Small intestine (tissue), 7 donors: ENCODE measurements around the gene NRP2. TPM values are rescaled to one million over a fixed set of nuclear protein-coding genes. Genes with fewer than 3 reads are reported as not detected.
A peak's percentile ranks its signal among the peaks of the same experiment; 100 is the strongest.

Experiments
- DNase-seq, 2 donors: peaks; one replicate each; pipeline versions ENCODE4 v3.0.0 to v3.0.0-alpha.2; 2013
- FAIRE-seq: peaks from 2 replicates; lab custom pipeline; 2012; peaks lifted over from hg19 to GRCh38; lab: Jason Lieb, UNC
- H3K27ac ChIP-seq, 3 donors: one replicate each; pipeline ENCODE4 v1.5.1; 2013; ENCODE audit warnings: low read length in 2 of 3, mild to moderate bottlenecking in 2 of 3, control low read depth in 1 of 3, inconsistent platforms in 1 of 3, low read depth in 1 of 3, moderate library complexity in 1 of 3
- H3K27me3 ChIP-seq, 3 donors: one replicate each; pipeline ENCODE4 v1.6.1; 2013; ENCODE audit warnings: low read length in 3 of 3, inconsistent platforms in 1 of 3; ENCODE audit not compliant: control insufficient read depth in 3 of 3, insufficient read depth in 3 of 3
- H3K36me3 ChIP-seq, 3 donors: one replicate each; pipeline ENCODE4 v1.6.1; 2013; ENCODE audit warnings: low read length in 3 of 3, inconsistent platforms in 1 of 3, low read depth in 1 of 3, mild to moderate bottlenecking in 1 of 3, moderate library complexity in 1 of 3; ENCODE audit not compliant: control insufficient read depth in 3 of 3, insufficient read depth in 2 of 3
- H3K4me1 ChIP-seq, 3 donors: one replicate each; pipeline ENCODE4 v1.6.1; 2013; ENCODE audit warnings: low read length in 2 of 3, inconsistent platforms in 1 of 3, low read depth in 1 of 3, mild to moderate bottlenecking in 1 of 3, moderate library complexity in 1 of 3; ENCODE audit not compliant: control insufficient read depth in 3 of 3, insufficient read depth in 2 of 3
- H3K4me3 ChIP-seq, 3 donors: one replicate each; pipeline ENCODE4 v1.5.1; 2013; ENCODE audit warnings: low read length in 3 of 3, control low read depth in 1 of 3, inconsistent platforms in 1 of 3, low read depth in 1 of 3, mild to moderate bottlenecking in 1 of 3, moderate library complexity in 1 of 3
- H3K9me3 ChIP-seq, 2 donors: one replicate each; pipeline ENCODE4 v1.6.1; 2013; ENCODE audit warnings: low read depth in 1 of 2, low read length in 1 of 2; ENCODE audit not compliant: control insufficient read depth in 2 of 2, insufficient read depth in 1 of 2
- WGBS, 3 donors: extraction: QIAGEN DNeasy Blood & Tissue Kit; methylation state at CpG; one replicate each; pipeline ENCODE4 v1.1.7; 2013; 5-methylcytosine and 5-hydroxymethylcytosine counted together
- polyA plus RNA-seq, 4 donors: library from polyadenylated mRNA; stranded (reverse) in 3 of 4; unstranded in 1 of 4; fragments of 200-250 nt in 3 of 4; fragments of 120-200 nt in 1 of 4; gene quantifications; one replicate each; pipeline versions ENCODE4 v1.2.1 to v1.2.3, GENCODE V29; 2013
- donor health status: healthy with polysubstance abuse.
- donor health status: control.
- donor health status: control.
- donor health status: Bipolar disorder and iron deficiency.
- donor health status: healthy.

The NRP2 gene
- polyA plus RNA-seq, 4 donors, result 0.81 to 9.6 (median 4.9) TPM

GRCh38 chr2:205722283-205722918 lies 40.1 kb downstream of the NRP2 start:
- Histone ChIP-seq H3K27me3 (no peaks in the 10 kb centered on the region), H3K9me3 (no peaks in the 10 kb centered on the region), H3K27ac (no peak overlapping the region), H3K4me3 (no peak overlapping the region), H3K4me1 (peaks cover 0 to 3% (median 0%) of the 10 kb centered on the region in 3 donors), H3K36me3 (peaks cover 0 to 12% (median 2%) of the 10 kb centered on the region in 3 donors)
- peak; percentile 18 to 35 for DNase-seq
- no peak for FAIRE-seq
- WGBS, 3 donors, result 55 to 66% (median 58%) methylated on average over 4 of the region's 4 CpGs

GRCh38 chr2:205723179-205723578 lies 40.9 kb downstream of the NRP2 start:
- no peak for FAIRE-seq
- 89 to 96% (median 93%) methylated on average over 2 of the region's 2 CpGs for WGBS, 3 donors

GRCh38 chr2:205725059-205725458 lies 42.8 kb downstream of the NRP2 start:
- WGBS, 3 donors, result 91 to 94% (median 93%) methylated on average over 5 of the region's 5 CpGs
- FAIRE-seq, result no peak
- H3K27ac ChIP-seq, result no peak overlapping the region
- H3K9me3 ChIP-seq, result no peaks in the 10 kb centered on the region
- no peaks in the 10 kb centered on the region for H3K4me1 ChIP-seq
- no peaks in the 10 kb centered on the region for H3K27me3 ChIP-seq
- no peak overlapping the region for H3K4me3 ChIP-seq
- DNase-seq, result no peak
- H3K36me3 ChIP-seq, result peaks cover 0 to 12% (median 2%) of the 10 kb centered on the region in 3 donors

More at GRCh38 chr2:205723179-205723578, 40.9 kb downstream of the NRP2 start:
- DNase-seq, result no peak
- Histone ChIP-seq H3K36me3 (peaks cover 0 to 11% (median 2%) of the 10 kb centered on the region in 3 donors), H3K4me1 (no peaks in the 10 kb centered on the region), H3K27ac (no peak overlapping the region), H3K27me3 (no peaks in the 10 kb centered on the region), H3K4me3 (no peak overlapping the region), H3K9me3 (no peaks in the 10 kb centered on the region)

GRCh38 chr2:205726506-205726905 lies 44.2 kb downstream of the NRP2 start:
- no peaks in the 10 kb centered on the region for H3K4me1 ChIP-seq
- H3K36me3 ChIP-seq, result peaks cover 0 to 10% (median 2%) of the 10 kb centered on the region in 3 donors
- H3K27me3 ChIP-seq, result no peaks in the 10 kb centered on the region
- FAIRE-seq (no peak), DNase-seq (no peak)
- no peak overlapping the region for H3K27ac ChIP-seq
- H3K9me3 ChIP-seq, result no peaks in the 10 kb centered on the region
- WGBS, 3 donors, result 85 to 88% (median 86%) methylated on average over 4 of the region's 4 CpGs
- no peak overlapping the region for H3K4me3 ChIP-seq

- H3K4me3 ChIP-seq, result no peak overlapping the region
- H3K36me3 ChIP-seq, result peaks cover 0 to 10% (median 2%) of the 10 kb centered on the region in 3 donors
- FAIRE-seq, result no peak
- DNase-seq, result no peak
- H3K27me3 ChIP-seq, result no peaks in the 10 kb centered on the region
- H3K9me3 ChIP-seq, result no peaks in the 10 kb centered on the region
- no peaks in the 10 kb centered on the region for H3K4me1 ChIP-seq
- H3K27ac ChIP-seq, result no peak overlapping the region
- WGBS, 3 donors, result 33 to 72% (median 45%) methylated on average over 2 of the region's 2 CpGs
Measured at GRCh38 chr2:205727174-205727573, 44.9 kb downstream of the NRP2 start.

- DNase-seq (no peak), FAIRE-seq (no peak)
- Histone ChIP-seq H3K4me3 (no peak overlapping the region), H3K27ac (no peak overlapping the region), H3K9me3 (no peaks in the 10 kb centered on the region), H3K36me3 (peaks cover 0 to 10% (median 2%) of the 10 kb centered on the region in 3 donors), H3K27me3 (no peaks in the 10 kb centered on the region), H3K4me1 (no peaks in the 10 kb centered on the region)
- 92 to 94% (median 93%) methylated on average over 7 of the region's 7 CpGs for WGBS, 3 donors
Measured at GRCh38 chr2:205728366-205728765, 46.1 kb downstream of the NRP2 start.

GRCh38 chr2:205730191-205730590 lies 47.9 kb downstream of the NRP2 start:
- no peak for DNase-seq
- H3K36me3 ChIP-seq, result peaks cover 0 to 7% (median 0%) of the 10 kb centered on the region in 3 donors
- no peak for FAIRE-seq
- no peaks in the 10 kb centered on the region for H3K9me3 ChIP-seq
- peaks cover 0 to 2% (median 0%) of the 10 kb centered on the region in 3 donors for H3K4me1 ChIP-seq
- H3K4me3 ChIP-seq, result no peak overlapping the region
- 79 to 88% (median 81%) methylated on average over 9 of the region's 9 CpGs for WGBS, 3 donors
- no peaks in the 10 kb centered on the region for H3K27me3 ChIP-seq
- no peak overlapping the region for H3K27ac ChIP-seq

GRCh38 chr2:205730701-205731582 lies 48.6 kb downstream of the NRP2 start:
- no peak for DNase-seq
- WGBS, 3 donors, result 76 to 80% (median 78%) methylated on average over 9 of the region's 9 CpGs
- no peak for FAIRE-seq
- H3K9me3 ChIP-seq, result no peaks in the 10 kb centered on the region
- peaks cover 0 to 2% (median 0%) of the 10 kb centered on the region in 3 donors for H3K4me1 ChIP-seq
- H3K27me3 ChIP-seq, result no peaks in the 10 kb centered on the region
- no peak overlapping the region for H3K27ac ChIP-seq
- no peak overlapping the region for H3K4me3 ChIP-seq
- H3K36me3 ChIP-seq, result peaks cover 0 to 7% (median 0%) of the 10 kb centered on the region in 3 donors
